Amniotic epithelial cell (primary cell): ENCODE results near the gene RIMOC1.
"Not testable (repeated sequence)": the region's sequence is repeated elsewhere in the genome, so short reads cannot be mapped to it uniquely, and the experiment has no call there.

Experiments
- DNase-seq: peaks from one replicate; pipeline ENCODE4 v3.0.0-alpha.2; 2010; ENCODE audit warnings: low read depth

RIMOC1 gene

GRCh38 chr5:41891066-41891707, 13.0 kb upstream of the RIMOC1 start:
- DNase-seq, result no peak

DNA sequence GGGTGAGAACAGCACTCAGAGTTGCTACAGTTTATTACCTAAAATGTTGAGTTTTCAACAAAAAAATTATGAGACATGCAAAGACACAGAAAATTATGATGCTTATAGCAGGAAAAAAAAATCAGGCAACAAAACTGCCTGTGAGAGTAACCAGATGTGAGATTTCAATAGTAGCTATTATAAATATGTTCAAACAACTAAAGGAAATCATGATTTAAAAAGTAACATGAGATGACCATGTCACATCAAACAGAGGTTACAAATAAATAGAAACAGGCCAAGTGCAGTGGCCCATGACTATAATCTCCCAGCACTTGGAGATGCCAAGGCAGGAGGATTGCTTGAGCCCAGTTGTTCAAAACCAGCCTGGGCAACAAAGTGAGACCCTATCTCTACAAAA, 12.1 kb upstream of the RIMOC1 start:
- no peak for DNase-seq

DNA sequence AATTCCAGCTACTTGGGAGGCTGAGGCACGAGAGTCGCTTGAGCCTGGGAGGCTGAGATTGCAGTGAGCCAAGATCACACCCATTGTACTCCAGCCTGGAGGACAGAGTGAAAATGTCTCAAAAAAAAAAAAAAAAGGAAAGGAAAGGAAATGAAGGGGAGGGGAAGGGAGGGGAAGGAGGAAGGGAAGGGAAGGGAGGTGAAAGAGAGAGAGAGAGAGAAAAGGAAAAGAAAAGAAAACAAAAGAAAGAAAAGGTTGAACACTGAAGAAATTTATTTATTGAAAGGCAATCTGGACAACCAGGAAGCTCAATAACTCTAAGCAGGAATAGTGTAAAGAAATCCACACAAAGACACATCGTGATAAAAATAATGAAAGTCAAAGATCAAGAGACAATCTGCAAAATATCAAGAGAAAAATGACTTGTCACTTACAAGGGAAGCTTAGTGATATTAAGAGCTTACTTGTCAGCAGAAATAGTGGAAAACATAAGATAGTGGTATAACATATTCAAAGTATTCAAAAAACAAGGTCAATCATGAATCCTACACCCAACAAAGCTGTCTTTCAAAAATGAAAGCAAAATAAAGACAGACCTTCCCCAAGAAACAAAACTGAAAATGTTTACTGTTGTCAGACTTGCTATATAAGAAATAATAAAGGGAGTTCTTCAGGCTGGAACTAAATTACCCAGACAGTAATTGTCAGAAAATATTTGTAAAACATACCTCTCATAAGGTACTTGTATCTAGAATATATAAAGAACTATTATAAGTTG, 10.9 kb upstream of the RIMOC1 start:
- no peak for DNase-seq

DNA sequence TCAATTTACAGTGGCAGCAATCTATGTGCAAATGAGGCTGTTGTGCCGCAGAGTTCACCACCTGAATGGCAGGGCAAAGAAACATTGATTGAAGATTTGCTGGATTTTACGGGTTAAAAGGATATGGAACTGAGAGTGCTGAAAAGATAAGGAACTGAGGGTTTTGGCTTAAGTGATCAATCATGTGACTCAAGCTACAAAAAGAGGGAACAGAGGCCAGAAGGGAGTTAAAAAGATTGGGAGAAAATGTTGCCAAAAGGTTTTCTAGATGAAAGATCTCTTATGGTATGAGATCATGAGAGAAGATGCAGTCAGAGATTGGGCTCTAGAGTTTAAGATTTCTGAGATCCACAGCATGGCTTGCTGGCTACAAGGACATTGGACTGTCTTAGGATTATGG, 7.9 kb upstream of the RIMOC1 start:
- DNase-seq, result no peak

- no peak for DNase-seq
Measured at GRCh38 chr5:41903382-41903891, 707 bp upstream of the RIMOC1 start.

GRCh38 chr5:41906151-41906550, 2.0 kb downstream of the RIMOC1 start:
- DNase-seq, result no peak

DNA sequence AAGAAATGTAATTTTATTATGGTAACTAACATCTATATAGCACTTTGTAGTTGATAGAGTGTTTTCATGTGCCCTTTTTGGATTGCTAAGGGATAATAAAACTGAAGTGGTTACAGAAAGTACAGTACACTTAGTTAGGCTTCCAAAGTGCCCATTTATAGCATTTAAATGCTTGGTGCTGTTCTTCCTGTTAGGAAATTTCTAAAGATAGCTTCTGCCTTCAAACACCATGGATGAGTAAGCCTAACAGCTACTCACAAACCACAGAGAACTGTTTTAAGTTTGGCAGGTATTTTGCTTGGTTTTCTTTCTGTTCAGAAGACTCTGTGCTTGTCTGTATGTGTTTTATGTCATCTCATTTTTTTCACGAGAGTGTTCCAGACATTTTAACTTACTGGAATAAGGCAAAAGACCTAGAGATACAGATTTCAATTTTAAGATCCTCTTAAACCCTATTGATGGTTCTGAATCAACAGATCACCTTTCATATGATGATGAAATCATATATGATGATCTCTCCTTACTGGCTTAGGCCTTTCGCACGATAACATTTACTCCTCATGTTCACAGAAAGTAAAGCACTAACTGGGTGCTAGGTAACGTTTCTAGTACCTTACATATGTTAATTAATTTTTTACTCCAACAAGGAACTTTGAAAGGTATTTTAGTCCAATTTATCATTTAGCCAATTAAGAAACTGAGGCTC, 4.4 kb downstream of the RIMOC1 start:
- DNase-seq, result peak; percentile 66

DNA sequence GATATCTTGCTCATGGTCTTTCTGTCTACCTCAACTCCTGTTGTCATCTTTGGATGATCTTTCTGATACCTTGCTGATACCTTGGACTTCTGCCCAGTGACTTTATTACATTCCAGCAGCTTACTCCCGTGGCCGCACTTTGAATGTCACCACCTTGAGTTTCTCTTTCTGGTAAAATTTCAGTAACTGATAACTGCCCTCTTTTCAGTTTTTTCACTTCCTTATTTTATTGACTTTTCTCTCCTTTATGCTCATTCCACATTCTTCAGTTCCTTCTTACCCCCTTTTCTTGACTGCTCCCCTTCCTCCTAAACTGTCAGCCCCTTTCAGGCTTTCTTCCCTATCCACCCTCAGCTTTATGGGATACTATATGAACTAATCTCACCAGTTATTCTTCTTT, 14.0 kb downstream of the RIMOC1 start:
- no peak for DNase-seq

DNA sequence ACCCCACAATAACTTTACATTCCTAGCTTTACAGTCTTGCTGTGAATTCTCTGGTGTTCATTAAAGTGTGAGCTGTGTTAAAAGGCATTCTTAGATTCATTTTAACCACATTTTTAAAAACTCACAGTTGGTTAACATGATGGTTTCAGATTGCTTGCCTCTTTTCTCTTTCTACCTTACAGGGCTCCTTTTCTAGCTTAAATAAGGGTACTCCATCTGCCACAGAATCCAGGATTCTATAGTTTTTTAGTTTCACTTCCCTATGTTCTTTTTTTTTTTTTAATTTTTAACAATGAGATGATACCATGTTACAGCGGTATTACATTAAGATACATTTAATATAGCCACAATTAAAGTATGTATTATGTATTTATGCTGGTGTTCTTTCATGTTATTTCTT, 17.0 kb downstream of the RIMOC1 start:
- DNase-seq, result no peak

- DNase-seq, result peak; percentile 17
Measured at GRCh38 chr5:41921874-41922273, 17.7 kb downstream of the RIMOC1 start.

- DNase-seq, result peak; percentile 2
Measured at GRCh38 chr5:41924526-41924871, 20.4 kb downstream of the RIMOC1 start.

DNA sequence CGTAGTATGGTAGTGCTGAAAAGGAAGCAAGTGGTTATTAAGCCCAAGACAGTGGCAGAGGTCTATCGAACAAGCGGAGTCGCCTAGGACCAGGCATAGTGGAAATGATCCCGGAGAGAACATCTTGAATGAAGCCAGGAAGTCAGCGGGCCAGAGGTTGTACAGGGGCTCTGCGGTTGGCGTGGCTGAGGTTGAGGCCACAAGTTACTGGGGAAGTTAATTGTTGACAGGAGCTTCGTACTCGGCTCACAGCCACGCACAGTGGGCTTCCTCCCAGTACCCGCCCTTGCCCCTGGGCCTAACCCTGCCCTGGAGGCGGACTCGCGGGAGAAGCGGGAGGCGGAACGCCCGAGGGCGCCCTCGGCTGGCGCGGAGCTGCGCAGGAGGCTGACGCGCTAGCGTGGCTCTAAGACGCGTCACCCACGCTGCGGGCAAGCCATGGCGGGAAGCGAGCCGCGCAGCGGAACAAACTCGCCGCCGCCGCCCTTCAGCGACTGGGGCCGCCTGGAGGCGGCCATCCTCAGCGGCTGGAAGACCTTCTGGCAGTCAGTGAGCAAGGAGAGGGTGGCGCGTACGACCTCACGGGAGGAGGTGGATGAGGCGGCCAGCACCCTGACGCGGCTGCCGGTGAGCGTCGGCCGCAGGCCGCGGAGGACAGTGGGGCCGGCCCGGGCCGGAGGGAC, 20.9 kb downstream of the RIMOC1 start, which contains the start of gene FBXO4:
Gene FBXO4, plus strand, starts transcription at position 410 of the 683 bp plus-strand sequence. Its CDS starts 29 bp downstream, at position 439.
- DNase-seq, result peak; percentile 79

DNA sequence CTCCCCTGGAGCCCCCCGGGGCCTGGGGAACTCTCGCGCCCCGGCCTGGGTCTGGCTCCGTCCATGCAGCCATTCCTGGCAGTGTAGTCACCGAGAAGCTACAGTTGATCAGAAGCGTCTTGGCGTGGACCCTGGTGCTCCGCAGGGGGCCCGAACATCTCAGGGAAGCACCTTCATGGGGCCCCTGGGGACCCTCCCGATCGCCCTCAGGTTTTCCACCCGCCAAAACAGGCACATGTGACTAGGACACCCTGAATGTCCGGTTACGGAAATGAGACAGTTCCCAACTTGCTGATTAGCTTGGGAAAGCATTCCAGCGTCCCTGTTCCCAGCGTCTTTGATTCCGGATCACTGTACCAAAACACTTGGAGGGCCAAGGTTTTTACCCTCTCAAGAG, 21.4 kb downstream of the RIMOC1 start:
- peak; percentile 10 for DNase-seq

DNA sequence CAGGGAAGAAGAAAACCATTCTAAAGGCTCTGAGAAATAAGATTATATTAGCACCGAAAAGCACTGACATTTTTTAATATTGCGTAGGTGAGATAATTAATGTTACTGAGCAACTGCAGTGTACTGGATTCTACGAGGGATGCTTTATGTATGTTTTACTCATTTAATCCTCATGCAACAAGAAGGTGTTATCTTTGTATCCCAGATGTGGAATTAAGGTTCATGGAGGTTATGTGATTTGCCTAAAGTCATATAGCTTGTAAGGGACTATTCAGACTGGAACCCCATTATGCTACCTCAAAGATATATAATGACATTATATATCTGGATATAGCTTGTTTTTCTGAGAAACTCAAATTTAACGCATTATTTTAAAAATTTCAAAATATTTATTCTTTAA, 23.5 kb downstream of the RIMOC1 start:
- DNase-seq, result no peak

DNA sequence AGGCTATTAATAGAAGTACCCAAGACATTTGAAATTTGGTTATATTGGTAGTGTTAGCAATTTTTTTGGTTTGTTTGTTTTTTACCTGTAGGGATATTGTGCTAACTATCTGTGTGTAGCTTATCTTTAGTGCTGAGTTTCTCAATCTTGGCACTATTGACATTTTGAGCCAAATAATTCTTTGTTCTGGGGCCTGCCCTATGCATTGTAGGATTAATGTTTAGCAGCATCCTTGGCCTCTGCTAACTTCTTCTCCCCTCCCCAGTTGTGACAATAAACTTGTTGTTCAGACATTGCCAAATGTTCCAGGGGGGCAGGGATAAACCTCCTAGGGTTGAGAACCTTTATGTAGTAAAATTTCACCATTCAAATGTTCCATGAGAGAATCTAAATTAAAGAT, 24.9 kb downstream of the RIMOC1 start:
- DNase-seq, result no peak

DNA sequence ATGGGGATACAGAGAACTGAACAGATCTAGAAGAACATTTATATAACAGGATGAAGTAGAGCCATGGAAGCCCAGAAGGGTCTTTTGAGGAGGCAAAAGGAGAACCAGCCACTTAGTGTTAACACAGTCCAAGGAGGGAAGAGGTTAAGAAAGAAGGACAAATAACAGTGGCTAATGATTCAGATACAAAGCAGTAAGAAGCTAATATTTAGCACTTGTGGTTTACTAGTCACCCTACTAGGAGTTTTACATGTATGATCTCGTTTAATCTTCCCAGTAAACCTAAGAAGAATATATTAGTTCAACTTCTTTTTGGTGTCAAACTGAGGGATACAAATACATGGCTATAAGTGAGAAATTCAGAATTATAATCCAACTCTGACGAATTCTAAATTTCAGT, 28.6 kb downstream of the RIMOC1 start:
- DNase-seq, result no peak

GRCh38 chr5:41935544-41935943, 31.4 kb downstream of the RIMOC1 start:
- no peak for DNase-seq

DNA sequence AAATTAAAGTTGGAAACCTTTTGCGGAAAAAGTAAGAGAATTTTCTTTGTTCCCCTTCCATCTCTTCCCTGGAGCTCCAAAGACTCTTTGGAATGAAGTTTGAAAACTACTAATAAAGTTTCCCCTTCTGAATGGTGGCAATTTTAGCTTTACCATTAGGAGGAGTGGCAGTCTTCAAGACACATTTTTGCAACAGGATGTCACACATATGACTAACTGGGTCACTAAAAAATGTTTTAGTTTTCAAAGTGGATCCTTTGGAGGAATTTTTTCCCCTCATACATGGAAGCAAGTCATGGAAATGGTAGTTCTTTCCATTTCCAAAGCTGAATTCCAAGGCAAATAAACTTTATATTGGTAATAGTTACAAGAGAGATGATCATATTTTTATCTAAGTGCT, 36.5 kb downstream of the RIMOC1 start:
- DNase-seq, result no peak

DNA sequence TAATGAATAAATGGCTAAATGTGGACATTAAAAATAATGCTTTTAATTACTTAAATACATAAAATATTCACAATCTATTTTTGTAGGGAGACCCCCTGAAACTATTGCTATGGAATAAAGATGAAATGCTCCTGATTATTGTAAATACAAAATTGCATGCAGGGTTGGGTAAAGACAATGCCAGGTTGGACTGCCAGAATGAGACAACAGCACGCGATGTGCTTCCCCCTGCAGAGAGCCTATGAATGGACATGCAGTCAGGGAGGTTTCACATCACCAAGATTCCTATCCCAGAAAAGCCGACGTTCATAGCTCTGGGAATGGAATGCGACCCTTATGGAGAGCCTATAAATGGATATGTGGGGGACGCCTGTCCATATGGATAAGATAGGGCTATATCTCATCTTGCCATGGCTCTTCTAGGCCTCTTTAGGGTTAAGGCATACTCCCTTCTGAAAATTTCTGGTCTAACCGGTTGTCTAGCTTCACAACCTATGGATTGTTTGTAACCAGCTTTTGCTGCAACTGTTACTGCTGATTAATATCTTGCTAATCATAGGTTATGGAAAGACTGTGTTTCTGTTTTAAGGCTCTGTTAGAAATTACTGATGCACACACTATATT, 41.3 kb downstream of the RIMOC1 start:
- DNase-seq, result not testable (repeated sequence)

DNA sequence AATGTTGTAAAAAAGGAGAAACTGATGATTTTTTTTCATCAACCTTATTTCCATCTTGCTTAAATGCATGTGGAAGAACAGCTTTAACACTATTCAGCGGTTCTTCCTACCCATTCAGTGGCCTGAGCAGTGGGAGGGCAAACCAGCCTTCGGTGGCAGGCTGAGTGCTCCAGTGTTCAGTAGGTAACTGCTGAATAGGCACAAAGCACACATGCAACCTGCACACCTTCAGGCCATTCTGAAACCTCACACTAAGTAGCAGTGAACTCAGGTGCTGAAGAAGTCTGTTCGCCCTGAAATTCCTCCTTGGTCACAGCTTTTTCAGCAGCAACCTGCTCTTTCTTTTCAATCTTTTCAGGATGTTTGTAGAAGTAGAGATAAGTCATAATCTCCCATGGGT, 47.1 kb downstream of the RIMOC1 start:
- no peak for DNase-seq
